ENCODE measurements around the gene OR2L5. TPM values are rescaled to one million over a fixed set of nuclear protein-coding genes. Genes with fewer than 3 reads are reported as not detected.

Gene OR2L5
- total RNA-seq, 1 experiment from 2014 or later = not detected

- intact Hi-C loops (cut with micrococcal nuclease; ENCODE audit: unreplicated experiment) = no loop called here
- Histone ChIP-seq H3K9me3 (ENCODE audit: control insufficient read depth, insufficient read depth, low read depth, low read length) (no peaks in the 10 kb centered on the region), H3K27me3 (ENCODE audit: control insufficient read depth, insufficient read depth, low read length) (no peaks in the 10 kb centered on the region), H3K36me3 (ENCODE audit: control insufficient read depth, insufficient read depth, low read length) (no peaks in the 10 kb centered on the region), H3K4me3 (ENCODE audit: low read depth in 2 of 2, low read length in 2 of 2) (no peak overlapping the region), H3K4me1 (ENCODE audit: control insufficient read depth, insufficient read depth, low read length) (no peaks in the 10 kb centered on the region), H3K27ac (ENCODE audit: low read length) (no peak overlapping the region)
- ATAC-seq (no peak), DNase-seq (ENCODE audit: low read depth, low spot score) (no peak)
- BruUV-seq (replicated peaks) = no TSS peak
- ChIA-PET CTCF (no interaction called here), POLR2A (no interaction called here)
- in situ Hi-C loops (cut with HindIII; ENCODE audit: low pct_unique_long_range_greater_than_20kb, low sequenced_read_pairs) = no loop called here
- TF ChIP-seq SIN3A (IDR thresholded peaks at IDR 0.05; ENCODE audit: borderline replicate concordance, insufficient read depth, low read depth, low read length) (no peak), TCF7L2 (IDR thresholded peaks at IDR 0.05; ENCODE audit: low read depth, low read length) (no peak), POLR2AphosphoS5 (IDR thresholded peaks at IDR 0.05; ENCODE audit: low read depth, low read length) (no peak)
These were observed 51.6 kb downstream of the OR2L5 start for GRCh38 chr1:248065071-248065470.

- no peak overlapping the region for H3K4me3 ChIP-seq (ENCODE audit: low read depth in 2 of 2, low read length in 2 of 2)
- no TSS peak for BruUV-seq (replicated peaks)
- intact Hi-C loops (cut with micrococcal nuclease; ENCODE audit: unreplicated experiment) = no loop called here
- POLR2A ChIA-PET = no interaction called here
- in situ Hi-C loops (cut with HindIII; ENCODE audit: low pct_unique_long_range_greater_than_20kb, low sequenced_read_pairs) = no loop called here
- H3K36me3 ChIP-seq (ENCODE audit: control insufficient read depth, insufficient read depth, low read length) = no peaks in the 10 kb centered on the region
- no peaks in the 10 kb centered on the region for H3K27me3 ChIP-seq (ENCODE audit: control insufficient read depth, insufficient read depth, low read length)
- DNase-seq (ENCODE audit: low read depth, low spot score) (no peak), ATAC-seq (no peak)
- CTCF ChIA-PET = no interaction called here
- TF ChIP-seq TCF7L2 (IDR thresholded peaks at IDR 0.05; ENCODE audit: low read depth, low read length) = no peak
- no peak for TF ChIP-seq REST (IDR thresholded peaks at IDR 0.05; ENCODE audit: insufficient read depth in 1 of 2, low read depth in 2 of 2, low read length in 1 of 2)
- no peak for TF ChIP-seq POLR2AphosphoS5 (IDR thresholded peaks at IDR 0.05; ENCODE audit: low read depth, low read length)
- TF ChIP-seq CTCF (IDR thresholded peaks at IDR 0.05) = no peak
- no peak for TF ChIP-seq SIN3A (IDR thresholded peaks at IDR 0.05; ENCODE audit: borderline replicate concordance, insufficient read depth, low read depth, low read length)
- H3K4me1 ChIP-seq (ENCODE audit: control insufficient read depth, insufficient read depth, low read length) = no peaks in the 10 kb centered on the region
- H3K27ac ChIP-seq (ENCODE audit: low read length) = no peak overlapping the region
- H3K9me3 ChIP-seq (ENCODE audit: control insufficient read depth, insufficient read depth, low read depth, low read length) = no peaks in the 10 kb centered on the region
These were observed 52.1 kb downstream of the OR2L5 start for GRCh38 chr1:248065604-248066003.

Other genes starting within 250 kb of the OR2L5 start
- not detected for gene OR14A16, start 189.5 kb upstream of the OR2L5 start, total RNA-seq (2021; ENCODE audit: unreplicated experiment)
- gene OR11L1, start 171.8 kb upstream of the OR2L5 start, total RNA-seq (2021; ENCODE audit: unreplicated experiment) = not detected
- not detected for gene TRIM58, start 156.5 kb upstream of the OR2L5 start, total RNA-seq (2021; ENCODE audit: unreplicated experiment)
- gene OR2W3, start 118.1 kb upstream of the OR2L5 start, total RNA-seq (2021; ENCODE audit: unreplicated experiment) = not detected
- gene OR2T8, start 93.4 kb upstream of the OR2L5 start, total RNA-seq (2021; ENCODE audit: unreplicated experiment) = not detected
- not detected for gene OR2AJ1, start 88.8 kb upstream of the OR2L5 start, total RNA-seq (2021; ENCODE audit: unreplicated experiment)
- not detected for gene OR2L8, start 64.8 kb upstream of the OR2L5 start, total RNA-seq (2021; ENCODE audit: unreplicated experiment)
- gene OR2AK2, start 48.4 kb upstream of the OR2L5 start, total RNA-seq (2021; ENCODE audit: unreplicated experiment) = not detected
- gene OR2L2, start 16.4 kb downstream of the OR2L5 start, total RNA-seq (2021; ENCODE audit: unreplicated experiment) = not detected
- not detected for gene OR2L3, start 33.2 kb downstream of the OR2L5 start, total RNA-seq (2021; ENCODE audit: unreplicated experiment)
- not detected for gene OR2L13, start 81.5 kb downstream of the OR2L5 start, total RNA-seq (2021; ENCODE audit: unreplicated experiment)
- gene OR2M5, start 131.5 kb downstream of the OR2L5 start, total RNA-seq (2021; ENCODE audit: unreplicated experiment) = not detected
- not detected for gene OR2M2, start 161.2 kb downstream of the OR2L5 start, total RNA-seq (2021; ENCODE audit: unreplicated experiment)
- gene OR2M3, start 183.6 kb downstream of the OR2L5 start, total RNA-seq (2021; ENCODE audit: unreplicated experiment) = not detected
- not detected for gene OR2M4, start 217.8 kb downstream of the OR2L5 start, total RNA-seq (2021; ENCODE audit: unreplicated experiment)

Data from Panc1 (cell line).